Prostate gland (tissue), 2 donors: Measurements from ENCODE around the gene GPSM3. TPM values are rescaled to one million over a fixed set of nuclear protein-coding genes. Genes with fewer than 3 reads are reported as not detected.
A peak's percentile ranks its signal among the peaks of the same experiment; 100 is the strongest.

Experiments
- DNase-seq: peaks from one replicate; pipeline ENCODE4 v3.0.0-alpha.2; 2019; ENCODE audit warnings: low spot score
- H3K27ac ChIP-seq, 2 donors: fragments of 200-600 bp; sonication (generic); 2 replicates each; pipeline ENCODE4 v1.5.1; 2017 to 2019
- H3K27me3 ChIP-seq: fragments of 200-600 bp; sonication (generic); replicated peaks from 2 replicates; pipeline ENCODE4 v1.5.1; 2019; ENCODE audit not compliant: insufficient read depth
- H3K36me3 ChIP-seq, 2 donors: fragments of 200-600 bp; sonication (generic); 1 replicate in 1 of 2; 2 replicates in 1 of 2; pipeline versions ENCODE4 v1.5.1 to v1.8.1; 2017 to 2019
- H3K4me1 ChIP-seq: fragments of 200-600 bp; sonication (generic); replicated peaks from 2 replicates; pipeline ENCODE4 v1.5.1; 2019
- H3K4me3 ChIP-seq, 2 donors: fragments of 200-600 bp; sonication (generic); 2 replicates each; pipeline ENCODE4 v1.5.1; 2017 to 2019
- H3K9me3 ChIP-seq: fragments of 200-600 bp; sonication (generic); 2 replicates; pipeline ENCODE4 v1.5.1; 2017
- POLR2A ChIP-seq: fragments of 450-650 bp; IDR thresholded peaks from one replicate; pipeline ENCODE4 v1.6.1; 2016; ENCODE audit warnings: antibody characterized with exemption, mild to moderate bottlenecking
- POLR2AphosphoS5 ChIP-seq: sonication (generic); formaldehyde crosslinking; IDR thresholded peaks from one replicate; pipeline ENCODE4 v1.6.1; 2017; ENCODE audit warnings: antibody characterized with exemption
- WGBS: methylation state at CpG from one replicate; pipeline ENCODE4 v1.1.5; 2018; 5-methylcytosine and 5-hydroxymethylcytosine counted together
- intact Hi-C: fragments of 100-400 bp; cut with DNase I; formaldehyde crosslinking; loops from one replicate; pipeline ENCODE4 v1.14.2; 2022
- total RNA-seq, 2 donors: library from RNA; depleted of rRNA; stranded (reverse); fragments of >200 nt; gene quantifications; one replicate each; pipeline ENCODE4 v1.1.0, GENCODE V29; 2016
- TF ChIP-seq, protein P1 (sequence below), 4 experiments: fragments of 200-600 bp in 2 of 4; fragments of 450-650 bp in 2 of 4; sonication (generic) in 2 of 4; IDR thresholded peaks; 1 replicate in 3 of 4; 2 replicates in 1 of 4; pipeline ENCODE4 v1.5.1; 2016 to 2019; ENCODE audit warnings: antibody characterized with exemption in 4 of 4, mild to moderate bottlenecking in 2 of 4, moderate library complexity in 2 of 4

The GPSM3 gene
- total RNA-seq, 2 donors from 2014 or later, result 5.1 to 5.9 TPM

DNA sequence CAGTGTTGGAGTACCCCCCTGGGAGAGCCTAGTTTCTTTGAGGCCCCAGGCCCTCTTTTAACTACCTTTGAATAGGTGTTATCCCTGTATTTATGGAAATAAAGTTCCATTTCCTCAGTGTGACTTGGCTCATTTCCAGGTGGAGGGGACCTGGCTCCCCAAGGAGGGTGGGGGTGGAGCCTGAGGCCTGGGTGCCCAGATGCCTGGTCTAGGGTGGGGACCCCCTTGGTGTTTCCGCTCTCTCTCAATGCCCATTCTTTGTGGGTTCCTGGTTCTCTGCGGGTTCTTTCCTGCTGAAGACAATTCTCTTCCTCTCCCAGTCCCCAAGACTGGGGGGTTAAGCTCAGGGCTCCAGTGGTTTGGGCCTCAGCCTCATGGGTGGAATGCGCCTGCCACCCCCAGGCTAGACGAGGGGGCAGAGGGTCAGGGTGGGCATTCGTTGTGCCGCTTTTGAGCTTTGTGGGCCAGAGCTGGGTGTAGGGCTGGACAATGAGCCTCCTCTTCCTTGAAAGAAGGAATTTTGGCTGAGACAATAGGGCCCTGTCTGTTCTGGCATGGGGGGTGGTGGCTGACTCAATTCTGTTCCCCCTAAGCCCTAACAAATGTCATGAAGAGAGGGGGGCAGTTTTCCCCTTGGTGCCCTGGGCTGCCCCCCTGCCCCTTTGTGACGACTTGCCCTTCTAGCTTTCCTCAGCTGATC lies 28.7 kb downstream of the GPSM3 start:
- TF ChIP-seq, protein P1, sequence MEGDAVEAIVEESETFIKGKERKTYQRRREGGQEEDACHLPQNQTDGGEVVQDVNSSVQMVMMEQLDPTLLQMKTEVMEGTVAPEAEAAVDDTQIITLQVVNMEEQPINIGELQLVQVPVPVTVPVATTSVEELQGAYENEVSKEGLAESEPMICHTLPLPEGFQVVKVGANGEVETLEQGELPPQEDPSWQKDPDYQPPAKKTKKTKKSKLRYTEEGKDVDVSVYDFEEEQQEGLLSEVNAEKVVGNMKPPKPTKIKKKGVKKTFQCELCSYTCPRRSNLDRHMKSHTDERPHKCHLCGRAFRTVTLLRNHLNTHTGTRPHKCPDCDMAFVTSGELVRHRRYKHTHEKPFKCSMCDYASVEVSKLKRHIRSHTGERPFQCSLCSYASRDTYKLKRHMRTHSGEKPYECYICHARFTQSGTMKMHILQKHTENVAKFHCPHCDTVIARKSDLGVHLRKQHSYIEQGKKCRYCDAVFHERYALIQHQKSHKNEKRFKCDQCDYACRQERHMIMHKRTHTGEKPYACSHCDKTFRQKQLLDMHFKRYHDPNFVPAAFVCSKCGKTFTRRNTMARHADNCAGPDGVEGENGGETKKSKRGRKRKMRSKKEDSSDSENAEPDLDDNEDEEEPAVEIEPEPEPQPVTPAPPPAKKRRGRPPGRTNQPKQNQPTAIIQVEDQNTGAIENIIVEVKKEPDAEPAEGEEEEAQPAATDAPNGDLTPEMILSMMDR (IDR thresholded peaks at IDR 0.05), result no peak
- TF ChIP-seq POLR2AphosphoS5 (no peak), POLR2A (no peak)
- Histone ChIP-seq H3K4me3 (no peak overlapping the region), H3K36me3 (no peaks in the 10 kb centered on the region), H3K4me1 (no peaks in the 10 kb centered on the region), H3K9me3 (no peaks in the 10 kb centered on the region), H3K27me3 (no peaks in the 10 kb centered on the region), H3K27ac (no peak overlapping the region)
- WGBS, result 86% methylated on average over 7 of the region's 7 CpGs
- DNase-seq, result no peak
- intact Hi-C loops, result no loop called here

DNA sequence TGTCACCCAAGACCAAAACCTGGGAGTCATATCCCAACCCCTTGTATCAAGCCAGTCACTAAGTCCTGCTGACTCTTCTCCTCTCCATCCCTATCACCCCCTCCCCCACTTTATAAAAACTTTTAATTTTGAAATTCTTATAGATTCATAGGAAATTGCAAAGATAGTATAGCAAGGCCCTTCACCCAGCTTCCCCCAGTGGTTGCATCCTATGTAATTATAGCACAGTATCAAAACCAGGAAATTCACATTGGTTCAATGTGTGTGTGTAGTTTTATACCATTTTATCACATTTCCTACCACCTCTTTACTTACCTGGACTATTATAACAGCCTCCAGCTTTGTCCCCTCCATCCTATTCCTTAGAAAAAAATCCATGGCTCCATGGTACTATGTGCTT lies 34.4 kb downstream of the GPSM3 start:
- intact Hi-C loops, result loop anchor here (10.0 kb wide), 2 partner anchors 193 to 253 kb away; partner anchors contain the start of gene ZBTB12
- H3K36me3 ChIP-seq, result peaks cover 0 to 5% of the 10 kb centered on the region in 2 donors

DNA sequence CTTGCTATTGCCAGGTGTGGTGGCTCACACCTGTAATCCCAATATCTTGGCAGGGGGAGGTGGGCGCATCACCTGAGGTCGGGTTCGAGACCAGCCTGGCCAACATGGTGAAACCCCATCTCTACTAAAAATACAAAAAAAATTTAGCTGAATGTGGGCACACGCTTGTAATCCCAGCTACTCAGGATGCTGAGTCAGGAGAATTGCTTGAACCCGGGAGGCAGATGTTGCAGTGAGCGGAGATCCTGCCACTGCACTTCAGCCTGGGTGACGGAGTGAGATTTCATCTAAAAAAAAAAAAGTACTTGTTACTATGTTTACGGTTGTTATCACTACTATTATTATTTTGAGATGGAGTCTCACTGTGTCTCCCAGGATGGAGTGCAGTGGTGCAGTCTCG lies 35.6 kb downstream of the GPSM3 start:
- no peak for DNase-seq
- 91% methylated on average over 9 of the region's 9 CpGs for WGBS
- TF ChIP-seq POLR2AphosphoS5 (no peak), POLR2A (no peak)
- TF ChIP-seq, protein P1 (IDR thresholded peaks at IDR 0.05), result no peak
- intact Hi-C loops, result loop anchor here (10.0 kb wide), 2 partner anchors 192 to 252 kb away; partner anchors contain the start of gene ZBTB12
- Histone ChIP-seq H3K9me3 (no peaks in the 10 kb centered on the region), H3K4me3 (no peak overlapping the region), H3K4me1 (peaks cover 14% of the 10 kb centered on the region), H3K27me3 (no peaks in the 10 kb centered on the region), H3K36me3 (peaks cover 0 to 5% of the 10 kb centered on the region in 2 donors), H3K27ac (no peak overlapping the region)

More for the DNA sequence above, 34.4 kb downstream of the GPSM3 start:
- peaks cover 9% of the 10 kb centered on the region for H3K4me1 ChIP-seq
- H3K4me3 ChIP-seq, result no peak overlapping the region
- no peak for DNase-seq
- no peaks in the 10 kb centered on the region for H3K27me3 ChIP-seq
- TF ChIP-seq POLR2AphosphoS5 (no peak), POLR2A (no peak)
- TF ChIP-seq, protein P1 (IDR thresholded peaks at IDR 0.05), result no peak
- H3K9me3 ChIP-seq, result no peaks in the 10 kb centered on the region
- no peak overlapping the region for H3K27ac ChIP-seq

DNA sequence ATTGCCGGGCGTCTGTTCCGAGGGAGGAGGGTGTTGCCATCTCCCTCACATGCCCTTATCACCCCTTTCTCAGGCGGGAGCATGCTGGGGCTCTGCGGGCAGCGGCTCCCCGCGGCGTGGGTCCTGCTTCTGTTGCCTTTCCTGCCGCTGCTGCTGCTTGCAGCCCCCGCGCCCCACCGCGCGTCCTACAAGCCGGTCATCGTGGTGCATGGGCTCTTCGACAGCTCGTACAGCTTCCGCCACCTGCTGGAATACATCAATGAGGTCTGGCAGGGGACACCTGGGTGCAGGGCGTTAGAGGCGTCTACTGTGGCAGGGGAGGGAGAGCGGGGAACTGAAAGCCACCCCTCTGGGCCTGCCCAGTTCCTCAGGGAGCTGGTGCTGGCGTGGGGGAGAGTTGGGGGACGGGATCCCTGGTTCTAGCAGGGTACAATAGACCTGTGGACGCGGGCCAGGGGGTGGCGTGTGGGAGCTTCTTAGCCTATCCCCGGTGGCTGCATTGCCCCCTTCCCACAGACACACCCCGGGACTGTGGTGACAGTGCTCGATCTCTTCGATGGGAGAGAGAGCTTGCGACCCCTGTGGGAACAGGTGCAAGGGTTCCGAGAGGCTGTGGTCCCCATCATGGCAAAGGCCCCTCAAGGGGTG lies 37.8 kb downstream of the GPSM3 start:
- peaks cover 0 to 5% of the 10 kb centered on the region in 2 donors for H3K36me3 ChIP-seq
- peak; percentile 79 for DNase-seq
- H3K4me1 ChIP-seq, result peaks cover 14% of the 10 kb centered on the region
- H3K4me3 ChIP-seq, result peak overlapping the region; percentile 53 to 61
- H3K27me3 ChIP-seq, result no peaks in the 10 kb centered on the region
- H3K9me3 ChIP-seq, result no peaks in the 10 kb centered on the region
- intact Hi-C loops, result loop anchor here (1.0 to 10.0 kb wide), 3 partner anchors 36 to 250 kb away; partner anchors contain the start of gene ZBTB12
- H3K27ac ChIP-seq, result peak overlapping the region; percentile 88 to 89
- TF ChIP-seq, protein P1 (IDR thresholded peaks at IDR 0.05), result peak; percentile 27 to 87 (median 70)
- TF ChIP-seq POLR2AphosphoS5 (peak; percentile 54), POLR2A (peak; percentile 28)
- WGBS, result 2% methylated on average over 31 of the region's 34 CpGs
